Measurements from ENCODE around the gene TMEM106B. TPM values are rescaled to one million over a fixed set of nuclear protein-coding genes. Genes with fewer than 3 reads are reported as not detected.

TMEM106B gene
- total and polyA plus RNA-seq, 2 experiments from 2014 or later, result 20.1 to 42.8 TPM

DNA sequence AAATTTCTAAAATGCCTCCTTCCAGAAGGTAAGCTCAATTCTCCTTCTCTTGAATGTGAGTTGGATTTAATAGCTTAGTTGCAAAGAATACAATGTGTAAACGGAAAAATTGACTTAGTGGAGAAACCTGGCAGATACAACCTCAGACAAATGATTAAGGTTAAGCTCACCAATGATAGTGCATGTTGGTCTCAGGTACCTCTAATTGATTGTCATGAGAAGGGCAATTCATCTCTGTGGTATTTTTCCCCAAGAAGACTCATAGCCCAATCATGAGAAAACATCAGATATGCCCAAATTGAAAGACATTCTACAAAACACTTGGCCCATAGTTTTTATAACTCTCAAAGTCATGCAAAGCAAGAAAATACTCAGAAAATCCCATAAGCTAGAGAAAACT, 36.2 kb upstream of the TMEM106B start:
- no peaks in the 10 kb centered on the region for H3K27me3 Mint-ChIP-seq (ENCODE audit: insufficient read depth, low read depth, poor library complexity)
- no peaks in the 10 kb centered on the region for H3K9me2 ChIP-seq (ENCODE audit: insufficient read depth)
- no peak overlapping the region for H3K4me3 Mint-ChIP-seq
- H3K4me1 Mint-ChIP-seq, result no peaks in the 10 kb centered on the region
- no peak overlapping the region for H3K4me3 ChIP-seq
- no peaks in the 10 kb centered on the region for H3F3A ChIP-seq (replicated peaks; ENCODE audit: low read depth)
- H3K4me2 ChIP-seq, result no peak overlapping the region
- DNase-seq (ENCODE audit: low spot score) (no peak), ATAC-seq (no peak)
- no peak overlapping the region for H3K27ac ChIP-seq (ENCODE audit: low read depth)
- no peaks in the 10 kb centered on the region; the same call in 2 of the 3 replicates for H3K9me3 Mint-ChIP-seq
- no peaks in the 10 kb centered on the region for H4K20me1 ChIP-seq (replicated peaks; ENCODE audit: insufficient read depth)
- H3K36me3 ChIP-seq (ENCODE audit: insufficient read depth), result no peaks in the 10 kb centered on the region
- H3K27ac Mint-ChIP-seq, result no peak overlapping the region
- H2AFZ ChIP-seq, result no peak overlapping the region
- TF ChIP-seq POLR2AphosphoS5 (IDR thresholded peaks at IDR 0.05; ENCODE audit: low read depth), result no peak
- no peaks in the 10 kb centered on the region for H3K79me2 ChIP-seq (replicated peaks; ENCODE audit: insufficient read depth)
- H3K36me3 Mint-ChIP-seq (ENCODE audit: low read depth), result no peaks in the 10 kb centered on the region
- no peaks in the 10 kb centered on the region for H3K4me1 ChIP-seq (ENCODE audit: insufficient read depth)
- no peaks in the 10 kb centered on the region for H3K27me3 ChIP-seq (ENCODE audit: insufficient read depth)

- Histone ChIP-seq H3F3A (replicated peaks; ENCODE audit: low read depth) (no peaks in the 10 kb centered on the region), H2AFZ (peak overlapping the region; percentile 72; the same call in 1 of the 2 replicates), H3K36me3 (ENCODE audit: insufficient read depth) (no peaks in the 10 kb centered on the region), H4K20me1 (replicated peaks; ENCODE audit: insufficient read depth) (no peaks in the 10 kb centered on the region), H3K4me1 (ENCODE audit: insufficient read depth) (no peaks in the 10 kb centered on the region), H3K27ac (ENCODE audit: low read depth) (no peak overlapping the region), H3K27me3 (ENCODE audit: insufficient read depth) (no peaks in the 10 kb centered on the region), H3K4me2 (no peak overlapping the region), H3K79me2 (replicated peaks; ENCODE audit: insufficient read depth) (no peaks in the 10 kb centered on the region), H3K9me2 (ENCODE audit: insufficient read depth) (no peaks in the 10 kb centered on the region), H3K4me3 (no peak overlapping the region)
- no peak overlapping the region for H3K27ac Mint-ChIP-seq
- H3K4me3 Mint-ChIP-seq, result no peak overlapping the region
- no peaks in the 10 kb centered on the region for H3K36me3 Mint-ChIP-seq (ENCODE audit: low read depth)
- H3K9me3 Mint-ChIP-seq, result peaks cover 3% of the 10 kb centered on the region; the same call in 1 of the 3 replicates
- no peaks in the 10 kb centered on the region for H3K4me1 Mint-ChIP-seq
- ATAC-seq (no peak), DNase-seq (ENCODE audit: low spot score) (no peak)
- no peaks in the 10 kb centered on the region for H3K27me3 Mint-ChIP-seq (ENCODE audit: insufficient read depth, low read depth, poor library complexity)
- no peak for TF ChIP-seq POLR2AphosphoS5 (IDR thresholded peaks at IDR 0.05; ENCODE audit: low read depth)
- TF ChIP-seq, protein P1, sequence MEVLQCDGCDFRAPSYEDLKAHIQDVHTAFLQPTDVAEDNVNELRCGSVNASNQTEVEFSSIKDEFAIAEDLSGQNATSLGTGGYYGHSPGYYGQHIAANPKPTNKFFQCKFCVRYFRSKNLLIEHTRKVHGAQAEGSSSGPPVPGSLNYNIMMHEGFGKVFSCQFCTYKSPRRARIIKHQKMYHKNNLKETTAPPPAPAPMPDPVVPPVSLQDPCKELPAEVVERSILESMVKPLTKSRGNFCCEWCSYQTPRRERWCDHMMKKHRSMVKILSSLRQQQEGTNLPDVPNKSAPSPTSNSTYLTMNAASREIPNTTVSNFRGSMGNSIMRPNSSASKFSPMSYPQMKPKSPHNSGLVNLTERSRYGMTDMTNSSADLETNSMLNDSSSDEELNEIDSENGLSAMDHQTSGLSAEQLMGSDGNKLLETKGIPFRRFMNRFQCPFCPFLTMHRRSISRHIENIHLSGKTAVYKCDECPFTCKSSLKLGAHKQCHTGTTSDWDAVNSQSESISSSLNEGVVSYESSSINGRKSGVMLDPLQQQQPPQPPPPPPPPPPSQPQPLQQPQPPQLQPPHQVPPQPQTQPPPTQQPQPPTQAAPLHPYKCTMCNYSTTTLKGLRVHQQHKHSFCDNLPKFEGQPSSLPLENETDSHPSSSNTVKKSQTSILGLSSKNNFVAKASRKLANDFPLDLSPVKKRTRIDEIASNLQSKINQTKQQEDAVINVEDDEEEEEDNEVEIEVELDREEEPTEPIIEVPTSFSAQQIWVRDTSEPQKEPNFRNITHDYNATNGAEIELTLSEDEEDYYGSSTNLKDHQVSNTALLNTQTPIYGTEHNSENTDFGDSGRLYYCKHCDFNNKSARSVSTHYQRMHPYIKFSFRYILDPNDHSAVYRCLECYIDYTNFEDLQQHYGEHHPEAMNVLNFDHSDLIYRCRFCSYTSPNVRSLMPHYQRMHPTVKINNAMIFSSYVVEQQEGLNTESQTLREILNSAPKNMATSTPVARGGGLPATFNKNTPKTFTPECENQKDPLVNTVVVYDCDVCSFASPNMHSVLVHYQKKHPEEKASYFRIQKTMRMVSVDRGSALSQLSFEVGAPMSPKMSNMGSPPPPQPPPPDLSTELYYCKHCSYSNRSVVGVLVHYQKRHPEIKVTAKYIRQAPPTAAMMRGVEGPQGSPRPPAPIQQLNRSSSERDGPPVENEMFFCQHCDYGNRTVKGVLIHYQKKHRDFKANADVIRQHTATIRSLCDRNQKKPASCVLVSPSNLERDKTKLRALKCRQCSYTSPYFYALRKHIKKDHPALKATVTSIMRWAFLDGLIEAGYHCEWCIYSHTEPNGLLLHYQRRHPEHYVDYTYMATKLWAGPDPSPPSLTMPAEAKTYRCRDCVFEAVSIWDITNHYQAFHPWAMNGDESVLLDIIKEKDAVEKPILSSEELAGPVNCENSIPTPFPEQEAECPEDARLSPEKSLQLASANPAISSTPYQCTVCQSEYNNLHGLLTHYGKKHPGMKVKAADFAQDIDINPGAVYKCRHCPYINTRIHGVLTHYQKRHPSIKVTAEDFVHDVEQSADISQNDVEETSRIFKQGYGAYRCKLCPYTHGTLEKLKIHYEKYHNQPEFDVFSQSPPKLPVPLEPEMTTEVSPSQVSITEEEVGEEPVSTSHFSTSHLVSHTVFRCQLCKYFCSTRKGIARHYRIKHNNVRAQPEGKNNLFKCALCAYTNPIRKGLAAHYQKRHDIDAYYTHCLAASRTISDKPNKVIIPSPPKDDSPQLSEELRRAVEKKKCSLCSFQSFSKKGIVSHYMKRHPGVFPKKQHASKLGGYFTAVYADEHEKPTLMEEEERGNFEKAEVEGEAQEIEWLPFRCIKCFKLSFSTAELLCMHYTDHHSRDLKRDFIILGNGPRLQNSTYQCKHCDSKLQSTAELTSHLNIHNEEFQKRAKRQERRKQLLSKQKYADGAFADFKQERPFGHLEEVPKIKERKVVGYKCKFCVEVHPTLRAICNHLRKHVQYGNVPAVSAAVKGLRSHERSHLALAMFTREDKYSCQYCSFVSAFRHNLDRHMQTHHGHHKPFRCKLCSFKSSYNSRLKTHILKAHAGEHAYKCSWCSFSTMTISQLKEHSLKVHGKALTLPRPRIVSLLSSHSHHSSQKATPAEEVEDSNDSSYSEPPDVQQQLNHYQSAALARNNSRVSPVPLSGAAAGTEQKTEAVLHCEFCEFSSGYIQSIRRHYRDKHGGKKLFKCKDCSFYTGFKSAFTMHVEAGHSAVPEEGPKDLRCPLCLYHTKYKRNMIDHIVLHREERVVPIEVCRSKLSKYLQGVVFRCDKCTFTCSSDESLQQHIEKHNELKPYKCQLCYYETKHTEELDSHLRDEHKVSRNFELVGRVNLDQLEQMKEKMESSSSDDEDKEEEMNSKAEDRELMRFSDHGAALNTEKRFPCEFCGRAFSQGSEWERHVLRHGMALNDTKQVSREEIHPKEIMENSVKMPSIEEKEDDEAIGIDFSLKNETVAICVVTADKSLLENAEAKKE (CRISPR knock-in tag; IDR thresholded peaks at IDR 0.05), result no peak
- TF ChIP-seq JUNB (IDR thresholded peaks at IDR 0.05; ENCODE audit: unreplicated experiment), result no peak
- TF ChIP-seq, protein P2, sequence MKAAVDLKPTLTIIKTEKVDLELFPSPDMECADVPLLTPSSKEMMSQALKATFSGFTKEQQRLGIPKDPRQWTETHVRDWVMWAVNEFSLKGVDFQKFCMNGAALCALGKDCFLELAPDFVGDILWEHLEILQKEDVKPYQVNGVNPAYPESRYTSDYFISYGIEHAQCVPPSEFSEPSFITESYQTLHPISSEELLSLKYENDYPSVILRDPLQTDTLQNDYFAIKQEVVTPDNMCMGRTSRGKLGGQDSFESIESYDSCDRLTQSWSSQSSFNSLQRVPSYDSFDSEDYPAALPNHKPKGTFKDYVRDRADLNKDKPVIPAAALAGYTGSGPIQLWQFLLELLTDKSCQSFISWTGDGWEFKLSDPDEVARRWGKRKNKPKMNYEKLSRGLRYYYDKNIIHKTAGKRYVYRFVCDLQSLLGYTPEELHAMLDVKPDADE (IDR thresholded peaks at IDR 0.05), result no peak
- TF ChIP-seq REST (IDR thresholded peaks at IDR 0.05; ENCODE audit: unreplicated experiment), result no peak
- no peak for TF ChIP-seq ZNF114 (CRISPR knock-in tag; IDR thresholded peaks at IDR 0.05)
- no peak for TF ChIP-seq CREB1 (CRISPR knock-in tag; IDR thresholded peaks at IDR 0.05; ENCODE audit: low read depth)
- no peak for TF ChIP-seq ZNF331 (CRISPR knock-in tag; IDR thresholded peaks at IDR 0.05; ENCODE audit: low read depth)
- TF ChIP-seq STAT1 (IDR thresholded peaks at IDR 0.05; ENCODE audit: unreplicated experiment), result no peak
- no peak for TF ChIP-seq EZH2 (IDR thresholded peaks at IDR 0.05; ENCODE audit: low read depth, unreplicated experiment)
- TF ChIP-seq NANOG (IDR thresholded peaks at IDR 0.05; ENCODE audit: borderline replicate concordance), result no peak
- TF ChIP-seq EZH2phosphoT487 (IDR thresholded peaks at IDR 0.05; ENCODE audit: unreplicated experiment), result no peak
Measured at GRCh38 chr7:12178317-12178716, 32.8 kb upstream of the TMEM106B start.

Measured in GM23338 (cell line).